Osteocyte (in vitro differentiated cells): ENCODE data around the gene CTDSPL. TPM values are rescaled to one million over a fixed set of nuclear protein-coding genes. Genes with fewer than 3 reads are reported as not detected.

Experiments used
- DNase-seq: peaks from one replicate; pipeline ENCODE4 v3.0.0; 2021; ENCODE audit warnings: mixed read lengths; ENCODE audit not compliant: unreplicated experiment; ENCODE audit errors: extremely low spot score
- H3K27ac Mint-ChIP-seq: one replicate; pipeline ENCODE4 v1.8.0; 2021; ENCODE audit warnings: mild to moderate bottlenecking, mixed read lengths; ENCODE audit not compliant: unreplicated experiment
- H3K27me3 Mint-ChIP-seq: one replicate; pipeline ENCODE4 v1.8.0; 2021; ENCODE audit warnings: mixed read lengths; ENCODE audit not compliant: unreplicated experiment
- H3K36me3 Mint-ChIP-seq: one replicate; pipeline ENCODE4 v1.8.0; 2021; ENCODE audit warnings: mixed read lengths; ENCODE audit not compliant: unreplicated experiment
- H3K4me1 Mint-ChIP-seq: one replicate; pipeline ENCODE4 v1.8.0; 2021; ENCODE audit warnings: mixed read lengths; ENCODE audit not compliant: unreplicated experiment
- H3K4me3 Mint-ChIP-seq: one replicate; pipeline ENCODE4 v1.8.0; 2021; ENCODE audit warnings: mild to moderate bottlenecking, moderate library complexity, mixed read lengths; ENCODE audit not compliant: unreplicated experiment
- H3K9me3 Mint-ChIP-seq: one replicate; pipeline ENCODE4 v1.8.0; 2021; ENCODE audit warnings: mixed read lengths; ENCODE audit not compliant: unreplicated experiment
- total RNA-seq: library from RNA; stranded (reverse); gene quantifications from 2 replicates; pipeline ENCODE4 v1.2.1, GENCODE V29; 2021
- TF ChIP-seq, protein P1 (sequence below): fragments of 200-600 bp; sonication (generic); IDR thresholded peaks from 2 replicates; pipeline ENCODE4 v1.5.0; 2021; ENCODE audit warnings: antibody characterized with exemption, mild to moderate bottlenecking, moderate library complexity

Gene CTDSPL
- total RNA-seq, 1 donor from 2014 or later: 71.6 TPM

DNA sequence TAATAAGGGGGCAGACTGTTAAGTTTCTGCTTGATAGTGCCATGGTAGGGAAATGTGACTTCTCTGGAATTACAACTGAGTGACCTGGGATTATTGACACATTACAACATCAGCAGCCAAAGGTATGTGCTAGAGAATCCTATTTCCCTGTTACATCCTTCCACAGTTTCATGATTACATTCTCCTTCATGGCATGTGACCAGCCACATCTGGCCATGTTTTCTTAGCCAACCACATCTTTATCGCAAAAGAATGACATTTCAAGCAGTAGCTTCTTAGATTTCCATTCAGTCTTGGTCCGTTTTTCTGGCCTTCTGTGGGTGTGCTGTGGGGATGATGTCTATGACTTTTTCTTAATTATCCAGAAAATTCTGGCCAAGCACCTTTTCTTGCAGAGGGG is 45.4 kb upstream of the CTDSPL start:
- Mint-ChIP-seq H3K4me3 (no peak overlapping the region), H3K9me3 (no peaks in the 10 kb centered on the region), H3K27ac (no peak overlapping the region), H3K4me1 (peaks cover 2% of the 10 kb centered on the region), H3K27me3 (no peaks in the 10 kb centered on the region), H3K36me3 (peaks cover 19% of the 10 kb centered on the region)
- TF ChIP-seq, protein P1, sequence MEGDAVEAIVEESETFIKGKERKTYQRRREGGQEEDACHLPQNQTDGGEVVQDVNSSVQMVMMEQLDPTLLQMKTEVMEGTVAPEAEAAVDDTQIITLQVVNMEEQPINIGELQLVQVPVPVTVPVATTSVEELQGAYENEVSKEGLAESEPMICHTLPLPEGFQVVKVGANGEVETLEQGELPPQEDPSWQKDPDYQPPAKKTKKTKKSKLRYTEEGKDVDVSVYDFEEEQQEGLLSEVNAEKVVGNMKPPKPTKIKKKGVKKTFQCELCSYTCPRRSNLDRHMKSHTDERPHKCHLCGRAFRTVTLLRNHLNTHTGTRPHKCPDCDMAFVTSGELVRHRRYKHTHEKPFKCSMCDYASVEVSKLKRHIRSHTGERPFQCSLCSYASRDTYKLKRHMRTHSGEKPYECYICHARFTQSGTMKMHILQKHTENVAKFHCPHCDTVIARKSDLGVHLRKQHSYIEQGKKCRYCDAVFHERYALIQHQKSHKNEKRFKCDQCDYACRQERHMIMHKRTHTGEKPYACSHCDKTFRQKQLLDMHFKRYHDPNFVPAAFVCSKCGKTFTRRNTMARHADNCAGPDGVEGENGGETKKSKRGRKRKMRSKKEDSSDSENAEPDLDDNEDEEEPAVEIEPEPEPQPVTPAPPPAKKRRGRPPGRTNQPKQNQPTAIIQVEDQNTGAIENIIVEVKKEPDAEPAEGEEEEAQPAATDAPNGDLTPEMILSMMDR: no peak
- DNase-seq: no peak

DNA sequence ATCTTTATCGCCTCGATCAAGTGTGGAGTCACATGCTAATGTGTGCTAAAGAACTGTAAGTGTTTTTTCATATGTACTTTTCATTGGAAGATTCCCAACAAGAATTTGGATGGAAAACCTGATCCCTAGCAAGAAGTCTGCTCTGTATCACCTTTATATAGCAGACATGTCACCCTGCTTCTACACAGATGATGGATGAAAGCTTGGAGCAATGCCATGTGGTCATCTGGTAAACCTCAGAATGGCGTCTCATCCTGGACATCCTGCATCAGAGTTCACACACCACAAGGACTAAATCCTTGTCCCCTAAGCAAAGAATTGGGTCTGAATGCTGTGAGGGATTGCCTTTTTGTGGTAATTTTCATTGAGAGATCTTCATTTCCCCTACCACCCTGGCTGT is 42.1 kb upstream of the CTDSPL start:
- Mint-ChIP-seq H3K4me1 (peaks cover 2% of the 10 kb centered on the region), H3K9me3 (no peaks in the 10 kb centered on the region), H3K27ac (no peak overlapping the region), H3K27me3 (no peaks in the 10 kb centered on the region), H3K36me3 (peaks cover 19% of the 10 kb centered on the region), H3K4me3 (no peak overlapping the region)
- DNase-seq: no peak
- TF ChIP-seq, protein P1: no peak

DNA sequence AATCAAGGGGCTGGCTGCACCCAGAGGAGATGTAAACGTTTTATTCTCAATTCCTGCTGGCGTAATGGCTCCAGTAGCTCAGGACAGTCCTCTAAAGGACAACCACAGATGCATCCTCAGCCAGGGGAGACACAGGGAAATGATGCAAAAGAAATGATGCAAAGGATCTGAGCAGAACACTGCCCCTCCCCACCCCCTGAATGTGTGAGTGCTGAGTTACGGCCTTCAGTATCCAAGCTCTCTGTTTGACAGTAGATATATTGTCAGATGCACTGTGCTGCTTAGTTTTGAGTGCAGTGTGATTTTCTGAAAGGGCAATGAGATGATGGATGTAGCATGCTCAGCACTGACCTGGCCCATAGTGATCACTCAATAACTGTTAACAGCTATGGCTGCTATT is 41.4 kb upstream of the CTDSPL start:
- no peaks in the 10 kb centered on the region for H3K9me3 Mint-ChIP-seq
- TF ChIP-seq, protein P1: no peak
- H3K27me3 Mint-ChIP-seq: no peaks in the 10 kb centered on the region
- H3K27ac Mint-ChIP-seq: no peak overlapping the region
- H3K36me3 Mint-ChIP-seq: peaks cover 19% of the 10 kb centered on the region
- no peak for DNase-seq
- no peak overlapping the region for H3K4me3 Mint-ChIP-seq
- peaks cover 2% of the 10 kb centered on the region for H3K4me1 Mint-ChIP-seq

DNA sequence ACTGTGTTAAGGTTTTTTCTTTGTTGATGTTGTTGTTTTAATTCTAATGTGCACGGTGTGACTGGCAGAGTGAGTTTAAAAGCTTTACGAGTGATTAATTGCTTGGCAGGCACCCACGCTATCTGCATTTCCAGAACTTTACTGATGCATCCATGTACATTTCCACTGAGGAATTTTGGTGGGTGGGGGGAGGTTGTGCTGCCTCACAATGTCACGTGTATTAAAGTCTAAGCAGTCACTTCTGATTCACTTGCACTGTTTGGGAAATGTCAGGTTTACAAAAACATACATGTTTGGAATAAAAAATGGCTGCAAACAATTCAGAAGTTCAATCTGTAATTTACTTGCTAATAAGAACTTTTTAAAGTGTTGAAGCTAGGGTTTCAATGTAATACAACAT is 38.5 kb upstream of the CTDSPL start:
- Mint-ChIP-seq H3K36me3 (peaks cover 19% of the 10 kb centered on the region), H3K4me1 (no peaks in the 10 kb centered on the region), H3K9me3 (no peaks in the 10 kb centered on the region), H3K27ac (no peak overlapping the region), H3K27me3 (no peaks in the 10 kb centered on the region), H3K4me3 (no peak overlapping the region)
- TF ChIP-seq, protein P1: no peak
- DNase-seq: no peak

DNA sequence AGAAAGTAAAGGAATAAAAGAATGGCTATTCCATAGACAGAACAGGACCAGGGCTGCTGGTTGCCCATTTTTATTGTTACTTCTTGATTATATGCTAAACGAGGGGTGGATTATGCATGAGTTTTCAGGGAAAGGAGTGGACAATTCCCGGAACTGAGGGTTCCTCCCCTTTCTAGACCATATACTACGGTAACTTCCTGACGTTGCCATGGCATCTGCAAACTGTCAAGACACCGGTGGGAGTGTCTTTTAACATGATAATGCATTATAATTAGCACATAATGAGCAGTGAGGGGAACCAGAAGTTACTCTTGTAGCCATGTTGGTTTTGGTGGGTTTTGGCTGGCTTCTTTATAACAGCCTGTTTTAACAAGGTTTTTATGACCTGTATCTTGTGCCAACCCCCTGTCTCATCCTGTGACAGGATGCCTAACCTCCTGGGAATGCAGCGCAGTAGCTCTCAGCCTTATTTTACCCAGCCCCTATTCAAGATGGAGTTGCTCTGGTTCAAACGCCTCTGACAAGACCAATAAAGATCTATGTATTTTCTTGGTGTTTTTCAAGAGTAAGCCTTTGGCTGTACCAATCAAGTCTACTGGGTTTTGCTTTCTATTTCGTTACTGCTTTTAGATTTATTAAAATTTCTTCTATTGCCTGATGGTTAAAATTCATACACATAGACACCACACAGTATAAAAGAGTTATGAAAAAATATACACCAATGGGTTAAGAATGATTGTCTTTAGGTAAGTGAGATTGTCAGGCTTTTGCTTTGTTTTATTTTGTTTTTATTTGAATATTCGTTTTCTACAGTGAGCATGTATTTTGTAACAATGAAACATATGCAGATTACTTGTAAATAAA is 37.4 kb upstream of the CTDSPL start:
- Mint-ChIP-seq H3K36me3 (peaks cover 27% of the 10 kb centered on the region), H3K27me3 (no peaks in the 10 kb centered on the region), H3K9me3 (no peaks in the 10 kb centered on the region), H3K4me1 (no peaks in the 10 kb centered on the region), H3K27ac (no peak overlapping the region), H3K4me3 (no peak overlapping the region)
- TF ChIP-seq, protein P1: no peak
- no peak for DNase-seq
